NCI-H2196 (cell line): ENCODE results near the gene NT5E.

Source experiments
- DNase-seq: peaks from one replicate; lab custom pipeline; 2025; ENCODE audit not compliant: unreplicated experiment; lab: John Stamatoyannopoulos, UW

NT5E gene

DNA sequence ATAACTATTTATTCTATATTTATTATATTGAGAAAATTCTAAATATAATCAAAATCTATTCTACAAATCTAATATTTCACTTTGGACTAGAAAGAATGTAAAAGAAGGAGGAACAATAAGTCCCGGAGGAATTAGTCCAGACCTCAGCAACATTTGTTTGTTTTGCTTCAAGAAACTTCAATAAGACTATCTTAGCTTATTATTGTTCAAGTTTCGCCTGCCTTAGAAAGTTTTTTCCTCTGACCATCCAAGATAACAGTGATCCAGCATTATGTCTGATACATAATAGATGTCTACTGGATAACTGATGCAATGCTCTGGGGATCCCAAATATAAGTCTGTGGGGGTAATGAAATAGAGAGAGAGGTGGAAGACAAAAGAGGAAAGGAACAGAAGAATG lies 28.7 kb upstream of the NT5E start:
- no peak for DNase-seq

DNA sequence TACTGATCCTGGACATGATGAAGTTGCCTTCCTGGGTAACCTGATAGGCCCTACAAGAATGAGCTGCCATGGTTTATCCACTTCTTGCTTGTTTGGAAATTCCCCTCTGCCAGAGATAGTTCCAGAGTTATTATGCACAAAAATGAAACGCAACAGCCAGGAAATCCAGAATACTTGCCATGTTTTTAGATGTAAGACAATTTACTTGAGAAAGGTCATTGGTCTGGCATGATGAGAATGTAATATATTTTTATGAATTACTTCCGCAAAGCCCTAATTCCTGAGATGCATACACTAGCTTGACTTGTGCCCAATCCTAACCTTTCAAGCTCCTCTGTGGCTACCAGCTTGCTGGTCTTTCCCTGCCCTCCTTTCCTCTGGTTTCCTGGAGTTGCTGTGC lies 27.9 kb upstream of the NT5E start:
- DNase-seq, result no peak

DNA sequence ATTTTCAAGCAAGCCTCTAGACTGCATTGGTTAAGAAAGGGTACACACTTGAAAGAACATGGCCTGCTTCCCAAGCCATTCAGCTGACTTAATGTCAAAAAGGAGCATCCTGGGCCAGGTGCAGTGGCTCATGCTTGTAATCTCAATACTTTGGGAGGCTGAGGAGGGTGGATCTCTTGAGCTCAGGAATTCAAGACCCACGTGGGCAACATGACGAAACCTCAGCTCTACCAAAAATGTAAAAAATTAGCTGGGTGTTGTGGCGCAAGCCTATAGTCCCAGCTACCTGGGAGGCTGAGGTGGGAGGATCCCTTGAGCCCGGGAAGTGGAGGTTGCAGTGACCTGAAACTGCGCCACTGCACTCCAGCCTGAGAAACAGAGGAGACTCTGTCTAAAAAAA lies 26.9 kb upstream of the NT5E start:
- DNase-seq, result no peak

- DNase-seq, result no peak
Observed at GRCh38 chr6:85424981-85425380, 24.9 kb upstream of the NT5E start.

GRCh38 chr6:85425997-85426396 lies 23.9 kb upstream of the NT5E start:
- DNase-seq, result no peak

DNA sequence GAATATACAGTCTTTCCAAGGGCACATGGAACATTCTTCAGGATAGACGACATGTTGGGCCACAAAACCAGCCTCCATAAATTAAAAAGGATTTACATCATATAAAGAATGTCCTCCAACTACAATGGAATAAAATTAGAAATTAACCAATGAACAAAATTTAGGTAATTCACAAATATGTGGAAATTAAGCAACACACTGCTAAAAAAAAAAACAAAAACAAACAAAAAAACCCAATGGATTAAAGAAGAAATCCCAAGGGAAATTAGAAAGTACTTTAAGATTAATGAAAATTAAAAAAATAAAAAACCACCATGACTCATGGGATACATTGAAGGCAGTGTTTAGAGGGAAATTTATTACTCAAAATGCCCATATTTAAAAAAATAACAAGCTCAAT lies 21.4 kb upstream of the NT5E start:
- no peak for DNase-seq

DNA sequence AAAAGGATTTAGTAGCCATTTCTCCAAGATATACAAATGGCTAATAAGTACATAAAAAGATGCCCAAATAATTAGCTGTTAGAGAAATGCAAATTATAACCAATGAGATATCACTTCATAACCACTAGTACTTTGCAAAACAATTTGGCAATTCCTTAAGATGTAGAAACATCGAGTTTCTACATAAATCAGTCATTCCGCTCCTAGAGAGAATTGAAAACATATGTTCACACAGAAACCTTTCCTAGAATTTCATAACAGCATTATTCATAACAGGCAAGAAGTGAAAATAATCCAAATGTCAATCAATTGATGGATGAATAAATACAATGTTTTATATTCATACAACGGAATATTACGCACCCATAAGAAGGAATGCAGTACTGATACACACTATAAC lies 20.5 kb upstream of the NT5E start:
- DNase-seq, result no peak

DNA sequence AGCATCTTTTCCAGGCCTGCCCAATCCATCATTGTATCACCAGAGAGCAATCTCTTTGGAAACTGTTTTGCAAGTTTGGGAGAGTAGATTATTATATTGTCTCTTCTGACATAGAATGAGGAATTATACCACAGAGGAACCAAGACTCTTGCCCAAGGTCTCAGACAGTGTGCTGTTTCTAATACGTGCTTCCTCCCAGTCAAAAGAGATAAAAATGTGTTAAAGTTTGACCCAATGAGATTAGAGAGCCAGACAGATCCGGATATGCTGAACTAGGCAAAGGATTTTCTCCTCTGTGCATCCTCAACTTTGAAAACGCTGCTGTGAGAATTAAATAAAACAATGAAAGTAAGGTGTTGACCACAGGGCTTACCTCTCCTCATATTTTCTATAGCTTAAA lies 18.6 kb upstream of the NT5E start:
- no peak for DNase-seq

GRCh38 chr6:85432554-85432953 lies 17.3 kb upstream of the NT5E start:
- DNase-seq, result no peak

DNA sequence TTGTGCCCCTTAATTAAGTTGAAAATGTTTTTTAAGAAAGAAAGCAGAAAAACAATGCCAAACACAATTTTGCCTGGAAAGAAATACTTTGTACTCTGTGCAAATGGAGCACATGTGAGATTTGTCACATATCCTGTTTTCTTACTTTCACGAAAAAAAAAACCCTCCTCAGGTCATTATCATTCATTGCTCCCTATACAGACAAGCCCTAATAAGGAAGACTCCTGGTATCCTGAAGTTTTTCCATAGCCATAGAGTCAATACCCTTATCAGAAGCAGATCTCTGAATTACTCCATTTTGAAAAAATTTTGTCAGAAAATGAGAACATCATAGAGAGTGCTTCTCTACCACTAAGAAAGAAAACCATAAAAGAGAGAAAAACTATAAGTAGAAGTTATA lies 14.0 kb upstream of the NT5E start:
- DNase-seq, result no peak

DNA sequence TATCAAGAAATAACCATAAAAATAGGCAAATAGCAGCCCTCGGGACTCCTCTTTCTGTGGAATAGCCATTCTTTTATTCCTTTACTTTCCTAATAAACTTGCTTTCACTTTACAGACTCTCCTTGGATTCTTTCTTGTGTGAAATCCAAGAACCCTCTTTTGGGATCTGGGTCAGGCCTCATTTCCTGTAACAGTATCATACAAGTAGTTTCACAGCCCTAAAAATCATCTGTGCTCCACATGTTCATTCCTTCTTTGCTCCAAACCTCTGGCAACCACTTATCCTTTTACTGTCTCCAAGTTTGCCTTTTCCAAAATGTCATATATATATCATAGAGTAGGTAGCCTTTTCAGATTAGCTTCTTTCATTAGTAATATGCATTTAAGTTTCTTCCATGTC lies 13.5 kb upstream of the NT5E start:
- no peak for DNase-seq

GRCh38 chr6:85436939-85437495 lies 12.9 kb upstream of the NT5E start:
- DNase-seq, result no peak

DNA sequence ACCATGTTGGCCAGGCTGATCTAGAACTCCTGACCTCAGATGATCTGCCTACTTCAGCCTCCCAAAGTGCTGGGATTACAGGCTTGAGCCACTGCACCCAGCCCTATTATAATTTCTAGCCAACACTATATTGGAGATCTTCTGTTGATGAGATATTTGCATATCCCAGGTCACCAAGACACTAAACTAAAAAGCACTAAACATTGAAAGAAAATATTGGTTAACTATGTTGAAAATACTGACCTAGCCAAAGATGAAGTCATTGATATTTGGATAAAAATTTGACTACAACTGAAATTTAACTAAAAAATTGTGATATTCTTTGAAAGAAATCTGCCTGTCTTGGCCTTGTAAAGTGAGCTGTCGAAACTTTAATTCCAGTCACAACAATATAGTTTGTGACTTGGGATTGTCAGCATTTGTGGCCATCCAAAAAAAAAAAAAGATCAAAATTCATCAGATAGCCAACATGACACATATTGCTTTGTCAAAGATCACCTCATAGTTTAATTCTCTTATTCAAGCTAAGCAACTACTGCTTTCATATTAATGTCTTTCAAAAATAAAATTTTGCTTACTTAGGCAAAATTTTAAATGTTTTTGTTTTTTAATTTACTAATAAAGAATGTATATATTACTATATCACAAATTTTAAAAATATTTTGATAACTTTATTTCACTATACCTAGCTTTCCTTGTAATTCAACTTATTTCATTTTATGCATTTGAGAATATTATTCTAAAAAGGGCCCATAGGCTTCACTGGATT lies 6.3 kb upstream of the NT5E start:
- no peak for DNase-seq

GRCh38 chr6:85449388-85449817 lies 480 bp upstream of the NT5E start:
- DNase-seq, result no peak

DNA sequence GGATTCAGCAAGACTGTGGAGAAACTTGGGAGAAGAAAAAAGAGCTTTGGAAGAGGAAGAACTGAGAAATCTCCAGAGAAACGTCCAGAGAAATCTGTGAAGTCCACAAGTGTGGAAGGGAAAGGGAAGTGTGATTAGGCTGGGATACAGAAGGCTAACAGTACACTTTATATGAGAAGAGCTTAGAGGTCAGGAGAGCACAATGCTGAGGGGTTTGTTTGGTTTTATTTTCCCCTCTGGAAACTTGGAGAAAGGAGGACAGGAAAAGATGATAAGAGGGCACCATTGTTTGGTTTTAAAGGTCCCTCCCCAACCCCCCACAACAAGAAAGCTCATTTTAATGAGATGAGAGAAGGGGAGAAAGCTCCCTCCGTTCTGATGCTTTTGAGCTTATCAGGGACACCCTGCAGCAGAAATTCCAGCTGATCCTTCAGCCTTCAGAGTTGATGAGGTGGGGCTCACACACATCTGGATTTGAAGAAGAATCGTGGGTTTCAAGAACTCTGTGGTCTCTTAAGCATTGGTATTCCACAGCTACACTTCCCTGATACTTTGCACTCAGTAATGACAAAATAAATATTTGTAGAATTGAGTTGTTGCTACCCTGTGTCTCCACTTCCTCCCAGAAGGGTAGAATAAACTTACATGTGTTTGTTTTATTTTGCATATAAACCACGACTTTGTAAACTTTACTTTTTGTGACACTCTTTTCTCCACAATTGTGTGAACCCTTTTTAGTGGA lies 1.9 kb downstream of the NT5E start:
- DNase-seq, result no peak

GRCh38 chr6:85452441-85452881 lies 2.6 kb downstream of the NT5E start:
- no peak for DNase-seq

DNA sequence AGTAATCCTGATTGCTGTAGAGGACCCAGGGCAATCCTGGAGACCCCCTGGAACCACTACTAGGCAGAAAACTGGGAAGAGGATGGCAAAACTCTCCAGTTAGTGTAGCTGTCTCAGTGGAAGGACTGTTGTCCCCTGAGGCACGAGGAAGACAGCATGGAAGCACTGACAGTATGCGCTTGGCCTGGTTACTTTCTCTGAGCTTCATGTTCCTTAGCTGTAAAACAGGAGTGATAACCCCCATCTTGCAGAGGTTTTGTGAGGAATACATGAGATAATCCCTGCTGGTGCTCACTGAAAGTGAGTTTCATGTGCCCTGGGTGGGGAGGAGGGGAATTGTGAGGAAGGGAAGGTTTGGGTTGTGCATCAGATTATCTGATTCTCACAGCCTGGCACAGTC lies 3.2 kb downstream of the NT5E start:
- DNase-seq, result no peak

DNA sequence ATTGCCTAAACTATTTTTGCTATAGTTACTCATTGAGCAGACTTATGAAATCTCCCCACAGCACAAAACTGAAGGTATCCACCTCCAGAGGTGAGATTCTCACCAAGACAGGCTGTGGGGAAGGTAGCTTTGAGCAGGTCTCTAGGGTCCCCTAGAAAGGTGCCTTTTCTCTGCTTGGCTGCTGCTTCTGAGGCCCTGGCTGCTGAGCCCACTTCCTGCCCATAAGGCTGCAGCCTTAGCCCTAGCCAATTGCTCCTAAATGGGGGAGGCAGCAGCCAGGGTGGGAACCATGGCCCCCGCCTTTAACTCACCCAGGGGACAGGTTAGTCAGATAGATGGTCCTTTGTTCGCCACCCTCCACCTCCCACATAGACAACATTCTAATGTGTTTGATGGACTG lies 3.6 kb downstream of the NT5E start:
- no peak for DNase-seq

- DNase-seq, result no peak
Observed at GRCh38 chr6:85455471-85456026, 5.7 kb downstream of the NT5E start.

GRCh38 chr6:85456782-85457181 lies 6.9 kb downstream of the NT5E start:
- DNase-seq, result no peak

DNA sequence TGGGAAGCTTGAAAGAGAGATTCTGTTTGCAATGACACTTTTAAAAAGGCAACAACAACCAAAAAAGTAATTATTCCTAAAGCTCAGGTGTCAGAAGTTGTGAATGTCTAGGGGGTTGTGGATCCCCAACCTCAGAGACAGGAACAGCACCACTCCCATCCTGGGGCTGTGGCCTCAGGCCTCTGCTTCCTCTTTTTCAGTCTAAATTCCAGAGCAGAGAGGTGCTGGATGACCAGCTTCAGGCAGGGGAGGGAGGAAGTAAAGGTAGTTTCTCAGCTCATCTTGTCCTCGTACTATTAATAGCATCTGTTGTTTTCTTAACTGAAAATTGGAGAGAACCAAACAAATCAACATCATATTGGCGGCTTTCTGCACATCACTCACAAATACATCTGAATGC lies 8.3 kb downstream of the NT5E start:
- DNase-seq, result no peak

DNA sequence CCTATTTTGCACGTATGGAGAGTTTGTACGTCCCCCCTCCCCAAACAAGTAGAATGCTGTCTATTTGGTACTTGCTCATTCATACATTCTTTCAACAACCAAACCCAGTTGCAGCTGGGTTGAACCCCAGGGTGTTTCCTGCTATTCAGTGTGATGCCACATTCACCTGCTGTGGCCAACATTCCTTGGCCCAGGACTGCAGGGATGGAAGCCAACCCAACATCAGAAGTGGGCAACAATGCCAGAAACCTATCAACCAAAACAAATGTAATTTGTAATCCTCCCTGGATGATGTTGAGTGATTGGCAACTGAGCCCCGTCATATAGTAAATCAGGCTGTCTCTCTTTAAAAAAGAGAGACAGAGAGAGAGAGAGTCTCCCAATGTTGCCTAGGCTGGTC lies 8.9 kb downstream of the NT5E start:
- no peak for DNase-seq
